IMR-90 (cell line): ENCODE results near the gene ADGRG7. TPM values are rescaled to one million over a fixed set of nuclear protein-coding genes. Genes with fewer than 3 reads are reported as not detected.

ENCODE experiments used
- ATAC-seq: fragments of 200-7000 bp; cut with Tn5 transposase; 2 replicates; pipeline ENCODE4 v1.9.1; 2020; ENCODE audit warnings: low read depth, mild to moderate bottlenecking, moderate library complexity
- BruUV-seq: library from RNA; stranded (reverse); fragments of 400-500 nt; replicated peaks from 2 replicates; lab custom pipeline; 2021; lab: Mats Ljungman, UMichigan
- CTCF ChIA-PET: fragments of 300-600 bp; formaldehyde crosslinking; extraction: SDS; loops from one replicate; lab custom pipeline; 2021; ENCODE audit warnings: antibody characterized with exemption; lab: Yijun Ruan, JAX
- POLR2A ChIA-PET: fragments of 300-600 bp; sonication (Branson Sonifier 250); formaldehyde crosslinking; loops from one replicate; lab custom pipeline; 2022; ENCODE audit warnings: antibody characterized with exemption; ENCODE audit not compliant: unreplicated experiment; lab: Charles Lee
- DNase-seq: peaks from one replicate; pipeline ENCODE4 v3.0.0; 2013
- H2AFZ ChIP-seq: replicated peaks from 2 replicates; pipeline ENCODE3; 2013; ENCODE audit warnings: low read length, mild to moderate bottlenecking; ENCODE audit not compliant: poor library complexity
- H2AK5ac ChIP-seq: 2 replicates; pipeline ENCODE4 v1.6.1; 2013; ENCODE audit warnings: low read depth, low read length, inconsistent platforms
- H2AK9ac ChIP-seq: replicated peaks from 2 replicates; pipeline ENCODE3; 2013; ENCODE audit warnings: mild to moderate bottlenecking, low read depth, low read length, moderate library complexity; ENCODE audit not compliant: poor library complexity
- H2BK120ac ChIP-seq: 2 replicates; pipeline ENCODE4 v1.6.1; 2013; ENCODE audit warnings: low read depth, low read length, inconsistent platforms
- H2BK15ac ChIP-seq: 3 replicates; pipeline ENCODE4 v1.6.1; 2013; ENCODE audit warnings: low read depth, low read length, inconsistent platforms
- H2BK20ac ChIP-seq: 2 replicates; pipeline ENCODE4 v1.6.1; 2013; ENCODE audit warnings: low read depth, mild to moderate bottlenecking, inconsistent platforms, low read length, moderate library complexity
- H2BK5ac ChIP-seq: 2 replicates; pipeline ENCODE4 v1.6.1; 2013; ENCODE audit warnings: mild to moderate bottlenecking, low read depth, low read length, inconsistent platforms; ENCODE audit not compliant: poor library complexity, severe bottlenecking
- H3K14ac ChIP-seq: replicated peaks from 2 replicates; pipeline ENCODE4 v1.6.1; 2013; ENCODE audit warnings: low read depth, low read length, inconsistent platforms
- H3K18ac ChIP-seq: 2 replicates; pipeline ENCODE4 v1.6.1; 2013; ENCODE audit warnings: low read depth, low read length, control low read depth
- H3K23ac ChIP-seq: 2 replicates; pipeline ENCODE4 v1.6.1; 2013; ENCODE audit warnings: low read depth, low read length, inconsistent platforms
- H3K27ac ChIP-seq: 2 replicates; pipeline ENCODE4 v1.5.1; 2013; ENCODE audit warnings: mild to moderate bottlenecking, control low read depth, low read length; ENCODE audit not compliant: insufficient read depth
- H3K27me3 ChIP-seq: 2 replicates; pipeline ENCODE4 v1.6.1; 2013; ENCODE audit warnings: low read length; ENCODE audit not compliant: control insufficient read depth, insufficient read depth
- H3K36me3 ChIP-seq: 2 replicates; pipeline ENCODE4 v1.6.1; 2013; ENCODE audit warnings: low read length, mixed read lengths; ENCODE audit not compliant: control insufficient read depth, insufficient read depth
- H3K4ac ChIP-seq: 2 replicates; pipeline ENCODE4 v1.6.1; 2013; ENCODE audit warnings: low read depth, low read length, inconsistent platforms
- H3K4me1 ChIP-seq: 2 replicates; pipeline ENCODE4 v1.6.1; 2013; ENCODE audit warnings: low read length, mixed read lengths; ENCODE audit not compliant: control insufficient read depth, insufficient read depth
- H3K4me2 ChIP-seq: 2 replicates; pipeline ENCODE4 v1.6.1; 2013; ENCODE audit warnings: low read depth, mild to moderate bottlenecking, control low read depth, low read length, moderate library complexity
- H3K4me3 ChIP-seq: 2 replicates; pipeline ENCODE4 v1.5.1; 2013; ENCODE audit warnings: low read depth, mild to moderate bottlenecking, control low read depth, low read length, moderate library complexity; ENCODE audit not compliant: insufficient read depth
- H3K56ac ChIP-seq: 2 replicates; pipeline ENCODE4 v1.6.1; 2013; ENCODE audit warnings: low read length, inconsistent platforms; ENCODE audit not compliant: insufficient read depth; ENCODE audit errors: extremely low read depth
- H3K79me1 ChIP-seq, 2 experiments: 2 replicates each; pipeline ENCODE4 v1.6.1; 2013; ENCODE audit warnings: low read length in 2 of 2, inconsistent platforms in 1 of 2, low read depth in 1 of 2
- H3K9ac ChIP-seq: 2 replicates; pipeline ENCODE4 v1.6.1; 2013; ENCODE audit warnings: low read depth, low read length, control low read depth
- H3K9me1 ChIP-seq: 2 replicates; pipeline ENCODE4 v1.6.1; 2013; ENCODE audit warnings: low read length, inconsistent platforms; ENCODE audit not compliant: insufficient read depth
- H3K9me3 ChIP-seq: 2 replicates; pipeline ENCODE4 v1.6.1; 2013; ENCODE audit warnings: low read length; ENCODE audit not compliant: control insufficient read depth, insufficient read depth
- H4K20me1 ChIP-seq: 2 replicates; pipeline ENCODE4 v1.6.1; 2013; ENCODE audit warnings: low read length, inconsistent platforms; ENCODE audit not compliant: insufficient read depth
- H4K5ac ChIP-seq: 2 replicates; pipeline ENCODE4 v1.6.1; 2013; ENCODE audit warnings: mild to moderate bottlenecking, low read depth, low read length, control low read depth
- H4K8ac ChIP-seq, 2 experiments: 2 replicates each; pipeline ENCODE4 v1.6.1; 2013; ENCODE audit warnings: low read depth in 2 of 2, low read length in 2 of 2, control low read depth in 1 of 2, inconsistent platforms in 1 of 2
- H4K91ac ChIP-seq: 2 replicates; pipeline ENCODE4 v1.6.1; 2013; ENCODE audit warnings: low read depth, low read length, inconsistent platforms; ENCODE audit not compliant: insufficient read depth
- FOS ChIP-seq: fragments of 150-350 bp; IDR thresholded peaks from 2 replicates; pipeline ENCODE4 v1.6.1; 2016; ENCODE audit warnings: low read depth, low read length
- MAFK ChIP-seq: IDR thresholded peaks from 2 replicates; pipeline ENCODE4 v1.6.1; 2012; ENCODE audit warnings: low read depth, low read length, improper control_type of control experiment
- WGBS, 2 experiments: methylation state at CpG; one replicate each; pipeline versions ENCODE4 v1.1.5 to v1.1.7; 2013; ENCODE audit warnings: missing lambda C conversion rate in 2 of 2; ENCODE audit not compliant: insufficient read length in 1 of 2; ENCODE audit errors: extremely low coverage in 2 of 2; 5-methylcytosine and 5-hydroxymethylcytosine counted together
- dilution Hi-C: fragments of 300-500 bp; cut with HindIII; formaldehyde crosslinking; loops from one replicate; pipeline ENCODE4 v1.14.3; 2018; ENCODE audit warnings: low sequenced_read_pairs; ENCODE audit not compliant: unreplicated experiment
- in situ Hi-C: fragments of 300-500 bp; cut with MboI; formaldehyde crosslinking; loops from 3 replicates; pipeline ENCODE4 v1.14.3; 2019; ENCODE audit warnings: low sequenced_read_pairs, inconsistent platforms, mixed read lengths
- intact Hi-C: fragments of 100-400 bp; cut with micrococcal nuclease; formaldehyde crosslinking; loops from 2 replicates; pipeline ENCODE4 v1.10.0; 2022
- polyA plus RNA-seq, 3 experiments: library from polyadenylated mRNA; depleted of rRNA; stranded (reverse); fragments of >200 nt; gene quantifications; 2 replicates each; pipeline ENCODE4 v1.2.3, GENCODE V29; 2012; ENCODE audit warnings: low replicate concordance in 1 of 3
- total RNA-seq: library from RNA; depleted of rRNA; stranded (reverse); fragments of >200 nt; gene quantifications from 2 replicates; pipeline ENCODE4 v1.2.3, GENCODE V29; 2012

The ADGRG7 gene
- total and polyA plus RNA-seq, 2 of the 4 experiments (the other 2 are of a cell fraction), result not detected

DNA sequence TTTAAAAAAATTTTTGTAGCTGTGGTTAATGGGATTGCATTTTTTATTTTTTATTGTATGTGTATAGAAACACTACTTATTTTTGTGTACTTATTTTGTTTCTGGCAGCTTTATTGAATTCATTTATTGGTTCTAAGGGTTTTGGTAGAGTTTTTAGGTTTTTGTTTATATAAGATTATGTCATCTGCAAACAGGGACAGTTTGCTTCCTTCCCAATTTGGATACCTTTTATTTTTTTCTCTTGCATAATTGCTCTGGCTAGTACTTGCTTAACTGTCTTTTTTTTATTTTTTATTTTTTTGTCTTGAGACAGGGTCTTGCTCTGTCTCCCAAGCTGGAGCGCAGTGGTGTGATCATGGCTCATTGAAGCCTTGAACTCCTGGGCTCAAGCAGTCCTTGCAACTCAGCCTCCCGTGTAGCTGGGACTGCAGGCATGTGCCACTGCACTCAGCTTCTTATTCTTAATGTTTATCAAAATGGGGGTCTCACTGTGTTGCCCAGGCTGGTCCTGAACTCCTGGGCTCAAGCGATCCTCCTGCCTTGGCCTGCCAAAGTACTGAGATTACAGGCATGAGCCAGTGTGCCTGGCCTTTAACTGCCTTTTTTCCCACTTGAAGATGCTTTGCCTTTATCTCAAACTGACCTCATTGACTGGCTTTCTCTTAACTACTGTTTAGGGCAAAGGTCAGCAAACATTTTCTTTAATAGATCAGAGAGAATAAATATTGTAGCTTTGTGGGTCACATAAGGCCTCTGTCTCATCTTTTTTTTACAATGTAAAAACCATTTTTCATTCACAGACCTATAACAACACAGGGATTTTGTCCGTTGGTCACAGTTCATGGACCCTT, 108.5 kb downstream of the ADGRG7 start (continued):
- no peak for TF ChIP-seq MAFK

DNA sequence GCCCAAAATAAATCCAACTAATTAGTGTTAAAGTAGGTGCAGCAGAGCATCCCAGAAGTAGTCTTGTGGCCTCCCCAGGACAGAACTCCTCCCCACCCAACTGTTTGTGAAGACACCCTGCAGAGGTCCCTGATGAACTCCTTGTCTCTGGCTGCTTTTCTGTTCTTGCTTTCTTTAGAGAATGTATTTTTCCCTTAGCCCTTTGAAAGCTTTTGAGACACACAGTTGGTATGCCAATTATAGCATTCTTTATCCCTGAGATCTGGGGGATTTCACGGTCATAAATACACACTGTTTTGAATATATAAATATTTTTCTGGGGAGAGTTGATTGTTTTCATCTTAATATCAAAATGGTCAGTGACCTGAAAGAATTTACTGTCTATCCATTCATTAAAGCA, 109.7 kb downstream of the ADGRG7 start:
- BruUV-seq, result no TSS peak
- ATAC-seq (peak; percentile 48), DNase-seq (peak; percentile 10)
- Histone ChIP-seq H3K4ac (no peak overlapping the region), H4K20me1 (peaks cover 51% of the 10 kb centered on the region), H3K4me1 (peaks cover 5% of the 10 kb centered on the region; the same call in 1 of the 2 replicates), H2AK9ac (no peak overlapping the region), H3K4me2 (peak overlapping the region; percentile 67; the same call in 1 of the 2 replicates), H2BK120ac (no peak overlapping the region), H4K91ac (no peak overlapping the region), H4K5ac (no peak overlapping the region), H3K9me3 (no peaks in the 10 kb centered on the region), H3K23ac (no peak overlapping the region), H4K8ac (no peak overlapping the region), H3K14ac (no peak overlapping the region), H3K9ac (no peak overlapping the region), H3K36me3 (peaks cover 28% of the 10 kb centered on the region), H2BK15ac (no peak overlapping the region), H2AFZ (no peak overlapping the region), H3K4me3 (no peak overlapping the region), H3K56ac (no peak overlapping the region), H2BK20ac (no peak overlapping the region), H3K18ac (no peak overlapping the region), H3K27ac (no peak overlapping the region), H2AK5ac (no peak overlapping the region), H3K9me1 (peaks cover 9% of the 10 kb centered on the region), H3K27me3 (no peaks in the 10 kb centered on the region), H3K79me1 (peaks cover 9 to 48% of the 10 kb centered on the region in 2 experiments), H2BK5ac (no peak overlapping the region)
- no CpG with 5 or more reads among the region's 1 CpG for WGBS, 2 experiments
- intact Hi-C loops (loop anchor here (10.0 kb wide), 1 partner anchor 334 kb away; no protein-coding TSS in a partner anchor), dilution Hi-C loops (no loop called here), in situ Hi-C loops (no loop called here)
- POLR2A ChIA-PET, result no interaction called here
- CTCF ChIA-PET, result no interaction called here
- TF ChIP-seq FOS, result no peak
